CD14-positive monocyte (primary cell): ENCODE measurements around the gene PLPPR5. TPM values are rescaled to one million over a fixed set of nuclear protein-coding genes. Genes with fewer than 3 reads are reported as not detected.
"Not testable (repeated sequence)": the region's sequence is repeated elsewhere in the genome, so short reads cannot be mapped to it uniquely, and the experiment has no call there.

Experiments used
- DNase-seq, 3 donors: peaks; one replicate each; pipeline ENCODE4 v3.0.0-alpha.2; 2011 to 2022
- H2AFZ ChIP-seq: 2 replicates; pipeline ENCODE4 v1.6.0; 2012; ENCODE audit warnings: mild to moderate bottlenecking, low read depth, low read length, inconsistent platforms; ENCODE audit not compliant: insufficient read depth, poor library complexity, severe bottlenecking
- H3K27ac ChIP-seq, 2 donors: 1 replicate in 1 of 2; 2 replicates in 1 of 2; pipeline ENCODE4 v1.5.1; 2012 to 2013; ENCODE audit warnings: low read length in 2 of 2, control low read depth in 1 of 2, inconsistent platforms in 1 of 2, low read depth in 1 of 2, mild to moderate bottlenecking in 1 of 2
- H3K27me3 ChIP-seq, 2 donors: one replicate each; pipeline versions ENCODE4 v1.6.0 to v1.6.1; 2011 to 2013; ENCODE audit warnings: low read length in 2 of 2; ENCODE audit not compliant: control insufficient read depth in 2 of 2, insufficient read depth in 2 of 2
- H3K36me3 ChIP-seq, 2 donors: replicated peaks in 1 of 2; 1 replicate in 1 of 2; 2 replicates in 1 of 2; pipeline versions ENCODE4 v1.5.1 to v1.6.1; 2012 to 2013; ENCODE audit warnings: low read length in 2 of 2, control low read depth in 1 of 2, inconsistent platforms in 1 of 2, mild to moderate bottlenecking in 1 of 2; ENCODE audit not compliant: insufficient read depth in 2 of 2, control insufficient read depth in 1 of 2
- H3K4me1 ChIP-seq, 2 donors: 1 replicate in 1 of 2; 2 replicates in 1 of 2; pipeline versions ENCODE4 v1.5.1 to v1.6.1; 2012 to 2013; ENCODE audit warnings: low read length in 2 of 2, control low read depth in 1 of 2, inconsistent platforms in 1 of 2, mild to moderate bottlenecking in 1 of 2, moderate library complexity in 1 of 2; ENCODE audit not compliant: insufficient read depth in 2 of 2, control insufficient read depth in 1 of 2
- H3K4me2 ChIP-seq: replicated peaks from 2 replicates; pipeline ENCODE3; 2012; ENCODE audit warnings: low read length, moderate library complexity, mild to moderate bottlenecking; ENCODE audit not compliant: poor library complexity, severe bottlenecking; ENCODE audit errors: extremely low read depth
- H3K4me3 ChIP-seq, 3 experiments: fragments of 200-600 bp in 1 of 3; sonication (generic) in 1 of 3; replicated peaks in 1 of 3; 1 replicate in 2 of 3; 2 replicates in 1 of 3; pipeline ENCODE4 v1.5.1; 2011 to 2013; ENCODE audit warnings: low read length in 3 of 3, mild to moderate bottlenecking in 3 of 3, control low read depth in 2 of 3, low read depth in 2 of 3, inconsistent platforms in 1 of 3, moderate library complexity in 1 of 3
- H3K79me2 ChIP-seq: 2 replicates; pipeline ENCODE4 v1.6.0; 2012; ENCODE audit warnings: mild to moderate bottlenecking, control low read depth, inconsistent platforms, low read length, moderate library complexity; ENCODE audit not compliant: insufficient read depth
- H3K9ac ChIP-seq: 2 replicates; pipeline ENCODE4 v1.6.0; 2017; ENCODE audit warnings: low read length, mild to moderate bottlenecking; ENCODE audit not compliant: insufficient read depth, poor library complexity, severe bottlenecking
- H3K9me3 ChIP-seq, 2 donors: replicated peaks in 1 of 2; 1 replicate in 1 of 2; 2 replicates in 1 of 2; pipeline versions ENCODE4 v1.5.1 to v1.6.1; 2012 to 2013; ENCODE audit warnings: low read length in 2 of 2, control low read depth in 1 of 2; ENCODE audit not compliant: control insufficient read depth in 1 of 2, insufficient read depth in 1 of 2
- H4K20me1 ChIP-seq: 2 replicates; pipeline ENCODE4 v1.6.0; 2012; ENCODE audit warnings: mild to moderate bottlenecking, low read length, control low read depth, moderate library complexity; ENCODE audit not compliant: insufficient read depth
- H3K27ac Mint-ChIP-seq, 7 donors: one replicate each; pipeline ENCODE4 v1.8.0; 2020; ENCODE audit warnings: mild to moderate bottlenecking in 7 of 7, mixed read lengths in 7 of 7, moderate library complexity in 6 of 7, inconsistent platforms in 2 of 7
- H3K27me3 Mint-ChIP-seq, 3 donors: one replicate each; pipeline ENCODE4 v1.8.0; 2021 to 2022; ENCODE audit warnings: low read depth in 3 of 3, mild to moderate bottlenecking in 3 of 3, mixed read lengths in 3 of 3, moderate library complexity in 3 of 3, inconsistent platforms in 1 of 3
- H3K36me3 Mint-ChIP-seq, 2 donors: one replicate each; pipeline ENCODE4 v1.8.0; 2020; ENCODE audit warnings: mixed read lengths in 2 of 2, inconsistent platforms in 1 of 2, mild to moderate bottlenecking in 1 of 2
- H3K4me1 Mint-ChIP-seq: one replicate; pipeline ENCODE4 v1.8.0; 2020; ENCODE audit warnings: mild to moderate bottlenecking, mixed read lengths
- H3K4me3 Mint-ChIP-seq, 2 donors: one replicate each; pipeline ENCODE4 v1.8.0; 2020; ENCODE audit warnings: mild to moderate bottlenecking in 2 of 2, mixed read lengths in 2 of 2, moderate library complexity in 1 of 2
- H3K9me3 Mint-ChIP-seq, 7 donors: one replicate each; pipeline ENCODE4 v1.8.0; 2020 to 2022; ENCODE audit warnings: mixed read lengths in 7 of 7, mild to moderate bottlenecking in 6 of 7, moderate library complexity in 6 of 7, inconsistent platforms in 2 of 7
- WGBS: methylation state at CpG from one replicate; pipeline ENCODE4 v1.1.5; 2013; ENCODE audit warnings: missing lambda C conversion rate; ENCODE audit not compliant: insufficient coverage; 5-methylcytosine and 5-hydroxymethylcytosine counted together
- intact Hi-C, 2 donors: fragments of 100-400 bp; cut with micrococcal nuclease; formaldehyde crosslinking; loops; one replicate each; pipeline versions ENCODE4 v1.15.0 to v1.15.1; 2023
- polyA plus RNA-seq, 3 donors: library from polyadenylated mRNA; depleted of rRNA in 1 of 3; unstranded in 2 of 3; stranded (reverse) in 1 of 3; fragments of 300-500 nt in 2 of 3; fragments of >200 nt in 1 of 3; fragmentation: Illumina TruSeq in 2 of 3; gene quantifications; 1 replicate in 2 of 3; 2 replicates in 1 of 3; pipeline ENCODE4 v1.2.3, GENCODE V29; 2012 to 2021
- TF ChIP-seq, protein P1 (sequence below): fragments of 200-600 bp; IDR thresholded peaks from one replicate; pipeline ENCODE4 v1.8.0; 2022; ENCODE audit warnings: antibody characterized with exemption, mild to moderate bottlenecking

PLPPR5 gene
- polyA plus RNA-seq, 3 donors = not detected

DNA sequence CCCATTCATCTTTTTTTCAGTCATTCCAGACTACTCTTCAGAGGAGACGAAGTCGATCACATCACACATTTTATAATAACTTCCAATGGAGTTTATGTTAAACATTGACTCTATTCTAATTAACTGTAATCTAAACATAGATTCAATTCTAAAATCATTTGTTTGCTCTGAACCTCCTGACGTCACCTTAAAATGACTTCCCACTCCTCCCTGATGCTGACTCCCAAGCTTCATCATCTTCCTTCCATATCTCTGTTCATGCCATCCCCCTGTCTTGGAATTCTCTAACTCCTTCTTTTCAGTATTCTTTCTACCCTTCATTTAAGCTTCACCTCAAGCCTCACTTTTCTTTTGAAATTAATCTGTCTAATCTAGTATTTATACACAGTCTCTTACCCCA is 45.1 kb upstream of the PLPPR5 start:
- no peak overlapping the region for H3K4me3 Mint-ChIP-seq
- Histone ChIP-seq H2AFZ (no peak overlapping the region), H3K9me3 (peaks cover 0 to 8% of the 10 kb centered on the region in 2 donors), H3K9ac (no peak overlapping the region), H3K36me3 (no peaks in the 10 kb centered on the region), H3K4me2 (no peak overlapping the region), H3K27ac (no peak overlapping the region), H4K20me1 (no peaks in the 10 kb centered on the region), H3K79me2 (no peaks in the 10 kb centered on the region), H3K4me3 (no peak overlapping the region), H3K27me3 (no peaks in the 10 kb centered on the region), H3K4me1 (no peaks in the 10 kb centered on the region)
- TF ChIP-seq, protein P1, sequence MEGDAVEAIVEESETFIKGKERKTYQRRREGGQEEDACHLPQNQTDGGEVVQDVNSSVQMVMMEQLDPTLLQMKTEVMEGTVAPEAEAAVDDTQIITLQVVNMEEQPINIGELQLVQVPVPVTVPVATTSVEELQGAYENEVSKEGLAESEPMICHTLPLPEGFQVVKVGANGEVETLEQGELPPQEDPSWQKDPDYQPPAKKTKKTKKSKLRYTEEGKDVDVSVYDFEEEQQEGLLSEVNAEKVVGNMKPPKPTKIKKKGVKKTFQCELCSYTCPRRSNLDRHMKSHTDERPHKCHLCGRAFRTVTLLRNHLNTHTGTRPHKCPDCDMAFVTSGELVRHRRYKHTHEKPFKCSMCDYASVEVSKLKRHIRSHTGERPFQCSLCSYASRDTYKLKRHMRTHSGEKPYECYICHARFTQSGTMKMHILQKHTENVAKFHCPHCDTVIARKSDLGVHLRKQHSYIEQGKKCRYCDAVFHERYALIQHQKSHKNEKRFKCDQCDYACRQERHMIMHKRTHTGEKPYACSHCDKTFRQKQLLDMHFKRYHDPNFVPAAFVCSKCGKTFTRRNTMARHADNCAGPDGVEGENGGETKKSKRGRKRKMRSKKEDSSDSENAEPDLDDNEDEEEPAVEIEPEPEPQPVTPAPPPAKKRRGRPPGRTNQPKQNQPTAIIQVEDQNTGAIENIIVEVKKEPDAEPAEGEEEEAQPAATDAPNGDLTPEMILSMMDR = no peak
- H3K4me1 Mint-ChIP-seq = no peaks in the 10 kb centered on the region
- no peaks in the 10 kb centered on the region for H3K27me3 Mint-ChIP-seq
- WGBS = 77% methylated on average over 1 of the region's 3 CpGs
- no peaks in the 10 kb centered on the region for H3K36me3 Mint-ChIP-seq
- DNase-seq = no peak
- H3K27ac Mint-ChIP-seq = no peak overlapping the region
- intact Hi-C loops = no loop called here
- H3K9me3 Mint-ChIP-seq = peaks cover 0 to 11% (median 2%) of the 10 kb centered on the region in 7 donors

DNA sequence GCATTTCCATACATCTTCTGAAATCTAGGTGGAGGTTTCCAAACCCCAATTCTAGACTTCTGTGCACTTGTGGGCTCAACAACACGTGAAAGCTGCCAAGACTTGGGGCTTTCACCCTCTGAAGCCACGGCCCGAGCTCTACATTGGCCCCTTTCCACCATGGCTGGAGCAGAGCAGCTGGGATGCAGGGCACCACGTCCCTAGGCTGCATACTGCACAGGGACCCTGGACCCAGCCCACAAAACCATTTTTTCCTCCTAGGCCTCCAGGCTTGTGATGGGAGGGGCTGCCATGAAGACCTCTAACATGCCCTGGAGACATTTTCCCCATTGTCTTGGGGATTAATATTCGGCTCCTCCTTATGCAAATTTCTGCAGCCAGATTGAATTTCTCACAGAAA is 32.1 kb upstream of the PLPPR5 start:
- H3K36me3 ChIP-seq, H4K20me1 ChIP-seq, H3K36me3 Mint-ChIP-seq, H3K9ac ChIP-seq, H2AFZ ChIP-seq, DNase-seq, H3K27ac Mint-ChIP-seq, H3K27me3 Mint-ChIP-seq, H3K4me3 ChIP-seq, H3K4me2 ChIP-seq, H3K27ac ChIP-seq, H3K27me3 ChIP-seq, H3K4me1 Mint-ChIP-seq, H3K4me1 ChIP-seq, intact Hi-C loops, H3K4me3 Mint-ChIP-seq, H3K79me2 ChIP-seq: not testable (repeated sequence)
- H3K9me3 ChIP-seq = peaks cover 34 to 37% of the 10 kb centered on the region in 2 donors
- WGBS = 76% methylated on average over 5 of the region's 5 CpGs
- peaks cover 14 to 34% (median 26%) of the 10 kb centered on the region in 7 donors for H3K9me3 Mint-ChIP-seq
